Keratinocyte (primary cell): ENCODE data around the gene METAP1D. TPM values are rescaled to one million over a fixed set of nuclear protein-coding genes. Genes with fewer than 3 reads are reported as not detected.

Experiments
- DNase-seq: peaks from one replicate; pipeline ENCODE4 v3.0.0-alpha.2; 2011; ENCODE audit warnings: low read depth, missing footprints, low spot score
- FAIRE-seq: peaks from 2 replicates; lab custom pipeline; 2011; peaks lifted over from hg19 to GRCh38; lab: Jason Lieb, UNC
- H2AFZ ChIP-seq: 2 replicates; pipeline ENCODE4 v1.6.0; 2012; ENCODE audit warnings: low read length, control low read depth, inconsistent platforms; ENCODE audit not compliant: control insufficient read depth
- H3K27ac ChIP-seq: 2 replicates; pipeline ENCODE4 v1.5.1; 2011; ENCODE audit warnings: low read length; ENCODE audit not compliant: control insufficient read depth, insufficient read depth
- H3K27me3 ChIP-seq: 3 replicates; pipeline ENCODE4 v1.6.0; 2011; ENCODE audit warnings: low read length; ENCODE audit not compliant: control insufficient read depth, insufficient read depth; ENCODE audit errors: extremely low read depth
- H3K36me3 ChIP-seq, 2 experiments: 2 replicates in 1 of 2; 3 replicates in 1 of 2; pipeline ENCODE4 v1.5.1; 2011; ENCODE audit warnings: low read length in 2 of 2, mild to moderate bottlenecking in 1 of 2; ENCODE audit not compliant: control insufficient read depth in 2 of 2, insufficient read depth in 2 of 2; ENCODE audit errors: extremely low read depth in 1 of 2
- H3K4me1 ChIP-seq: 3 replicates; pipeline ENCODE4 v1.5.1; 2011; ENCODE audit warnings: low read length; ENCODE audit not compliant: control insufficient read depth, insufficient read depth; ENCODE audit errors: extremely low read depth
- H3K4me2 ChIP-seq: 3 replicates; pipeline ENCODE4 v1.6.0; 2011; ENCODE audit warnings: low read depth, low read length; ENCODE audit not compliant: control insufficient read depth, insufficient read depth; ENCODE audit errors: extremely low read depth
- H3K4me3 ChIP-seq, 3 experiments: fragments of 200-600 bp in 1 of 3; sonication (generic) in 1 of 3; 2 replicates in 2 of 3; 3 replicates in 1 of 3; pipeline ENCODE4 v1.5.1; 2011 to 2016; ENCODE audit warnings: low read length in 3 of 3, mild to moderate bottlenecking in 3 of 3, control low read depth in 2 of 3, inconsistent platforms in 1 of 3, low read depth in 1 of 3, mixed read lengths in 1 of 3, mixed run types in 1 of 3, moderate library complexity in 1 of 3; ENCODE audit not compliant: control insufficient read depth in 2 of 3, insufficient read depth in 2 of 3; ENCODE audit errors: extremely low read depth in 1 of 3
- H3K79me2 ChIP-seq: 2 replicates; pipeline ENCODE4 v1.6.0; 2012; ENCODE audit warnings: low read length; ENCODE audit not compliant: control insufficient read depth, insufficient read depth
- H3K9ac ChIP-seq: 3 replicates; pipeline ENCODE4 v1.6.0; 2011; ENCODE audit warnings: low read length; ENCODE audit not compliant: control insufficient read depth, insufficient read depth; ENCODE audit errors: extremely low read depth
- H3K9me1 ChIP-seq: 3 replicates; pipeline ENCODE4 v1.6.0; 2011; ENCODE audit warnings: low read length; ENCODE audit not compliant: control insufficient read depth, insufficient read depth; ENCODE audit errors: extremely low read depth
- H3K9me3 ChIP-seq: 2 replicates; pipeline ENCODE4 v1.5.1; 2012; ENCODE audit warnings: low read depth, low read length; ENCODE audit not compliant: control insufficient read depth
- H4K20me1 ChIP-seq: 3 replicates; pipeline ENCODE4 v1.6.0; 2011; ENCODE audit warnings: low read length; ENCODE audit not compliant: control insufficient read depth, insufficient read depth; ENCODE audit errors: extremely low read depth
- CTCF ChIP-seq, 3 experiments: IDR thresholded peaks in 1 of 3; conservative IDR thresholded peaks in 1 of 3; optimal IDR thresholded peaks in 1 of 3; 2 replicates in 2 of 3; 3 replicates in 1 of 3; pipeline versions ENCODE3 to v1.5.1; 2011; ENCODE audit warnings: low read length in 3 of 3, mild to moderate bottlenecking in 3 of 3, moderate library complexity in 2 of 3, control low read depth in 1 of 3, inconsistent platforms in 1 of 3; ENCODE audit not compliant: insufficient read depth in 2 of 3; ENCODE audit errors: extremely low read depth in 1 of 3
- EZH2 ChIP-seq: IDR thresholded peaks from one replicate; pipeline ENCODE4 v1.6.1; 2012; ENCODE audit warnings: inconsistent platforms, mild to moderate bottlenecking, low read length, moderate library complexity
- dilution Hi-C: fragments of 300-500 bp; cut with MboI; formaldehyde crosslinking; loops from one replicate; pipeline ENCODE4 v1.7.0; 2020; ENCODE audit warnings: low sequenced_read_pairs; ENCODE audit not compliant: extremely low pct_ligation_motif_present
- polyA plus RNA-seq, 5 experiments: library from polyadenylated mRNA; depleted of rRNA in 3 of 5; stranded (reverse) in 3 of 5; stranded (forward) in 1 of 5; unstranded in 1 of 5; fragments of >200 nt; gene quantifications; 1 replicate in 1 of 5; 2 replicates in 3 of 5; 3 replicates in 1 of 5; pipeline versions ENCODE4 v1.2.1 to v1.2.3, GENCODE V29; 2011 to 2012; ENCODE audit warnings: missing spikeins in 2 of 5, low read depth in 1 of 5, low replicate concordance in 1 of 5

METAP1D gene
- polyA plus RNA-seq, 1 donor (not counting 4 experiments of a cell fraction or from before 2014, with no cell fraction given) = 5.1 TPM

DNA sequence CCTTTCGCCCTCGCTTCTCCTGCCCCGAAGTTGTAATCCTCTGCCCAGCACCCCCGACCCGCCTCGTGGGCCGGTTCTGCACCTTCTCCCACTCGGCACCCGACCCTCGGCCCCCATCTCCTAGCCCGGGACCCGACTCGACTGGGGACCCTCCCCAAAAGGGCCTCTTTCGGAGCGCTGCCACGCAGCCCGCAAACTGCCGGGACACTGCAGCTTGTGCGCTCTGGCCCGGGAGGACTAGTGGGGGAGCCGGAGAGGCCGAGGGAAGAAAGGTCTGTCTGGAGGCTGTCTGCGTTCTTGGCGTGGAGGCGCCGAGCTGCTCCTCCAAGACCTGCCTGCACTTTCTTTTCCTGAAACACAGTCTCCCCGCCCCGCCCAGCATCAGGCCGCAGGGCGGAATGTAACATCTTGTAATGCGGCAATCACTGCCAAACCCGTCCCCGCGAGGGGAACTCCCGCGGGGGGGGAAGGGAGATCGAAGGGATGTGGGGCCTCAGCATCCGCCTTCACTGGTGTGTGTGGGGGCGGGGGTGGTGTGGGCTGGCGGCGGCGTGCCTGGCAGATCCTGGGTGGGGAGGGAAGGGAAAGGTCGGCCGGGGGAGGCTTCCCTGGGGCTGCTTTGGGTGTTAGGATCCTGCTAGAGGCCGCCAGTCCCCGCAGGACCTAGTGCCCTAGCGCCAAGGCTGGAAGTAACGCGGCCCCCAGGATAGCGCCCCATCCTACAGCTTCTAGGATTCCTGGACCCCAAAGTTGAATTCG, 95.6 kb downstream of the METAP1D start:
- no peaks in the 10 kb centered on the region for H3K79me2 ChIP-seq
- H3K4me1 ChIP-seq = peaks cover 45% of the 10 kb centered on the region
- no peaks in the 10 kb centered on the region for H4K20me1 ChIP-seq
- no peaks in the 10 kb centered on the region for H3K36me3 ChIP-seq
- peaks cover 44% of the 10 kb centered on the region for H3K27me3 ChIP-seq
- H3K27ac ChIP-seq = peak overlapping the region; percentile 92
- no peak for DNase-seq
- no peak for FAIRE-seq
- TF ChIP-seq EZH2 (no peak), CTCF (optimal IDR thresholded peaks at IDR 0.05 in 1 of 3, IDR thresholded peaks at IDR 0.05 in 1 of 3, conservative IDR thresholded peaks at IDR 0.05 in 1 of 3; ENCODE audit: extremely low read depth in 1 of 3, insufficient read depth in 2 of 3, low read length in 3 of 3) (no peak)
- H2AFZ ChIP-seq = peak overlapping the region; percentile 57
- dilution Hi-C loops = no loop called here
- peak overlapping the region; percentile 91 for H3K4me2 ChIP-seq
- H3K9ac ChIP-seq = peak overlapping the region; percentile 88
- no peaks in the 10 kb centered on the region for H3K9me3 ChIP-seq
- H3K9me1 ChIP-seq = no peaks in the 10 kb centered on the region
- H3K4me3 ChIP-seq = peak overlapping the region; percentile 45 to 72 (median 71)

DNA sequence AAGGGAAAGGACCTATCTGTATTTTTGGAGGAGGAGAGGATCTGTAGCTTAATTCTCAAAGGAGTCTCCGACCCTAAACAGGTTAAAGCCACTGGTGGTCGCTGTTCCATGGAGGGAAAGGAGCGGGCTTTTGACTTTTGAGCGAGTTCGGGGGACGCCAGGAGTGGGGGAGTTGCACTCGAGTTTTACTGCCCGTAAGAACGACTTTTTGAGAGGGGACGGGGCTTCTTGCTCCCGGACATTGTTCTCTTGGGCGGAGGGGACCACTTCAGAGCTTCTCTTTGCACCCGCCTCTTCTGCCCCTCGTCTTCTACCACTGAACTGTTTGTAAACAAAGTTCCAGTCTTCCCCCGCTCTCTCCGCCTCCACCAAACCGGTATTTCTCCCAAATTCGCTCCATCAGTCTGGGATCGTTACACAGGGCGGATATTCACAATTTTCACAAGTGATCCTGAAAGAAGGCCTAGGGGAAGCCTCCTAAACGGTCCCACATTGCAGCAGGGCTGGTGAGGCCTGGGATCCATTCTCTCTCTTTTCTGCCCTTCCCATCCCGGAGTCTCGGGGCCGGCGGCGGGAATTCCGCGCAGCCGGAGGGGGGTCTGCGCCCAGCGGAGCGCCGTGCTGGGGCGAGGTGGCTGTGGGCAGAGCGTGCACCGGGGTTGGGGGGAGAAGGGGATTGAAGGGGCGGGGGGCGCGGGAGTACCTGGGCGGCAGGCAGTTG, 96.3 kb downstream of the METAP1D start:
- no peaks in the 10 kb centered on the region for H3K36me3 ChIP-seq
- no peaks in the 10 kb centered on the region for H3K9me3 ChIP-seq
- peak overlapping the region; percentile 45 to 72 (median 71) for H3K4me3 ChIP-seq
- dilution Hi-C loops = no loop called here
- H3K27ac ChIP-seq = peak overlapping the region; percentile 92
- peak overlapping the region; percentile 88 for H3K9ac ChIP-seq
- H3K27me3 ChIP-seq = peaks cover 38% of the 10 kb centered on the region
- H3K79me2 ChIP-seq = no peaks in the 10 kb centered on the region
- no peaks in the 10 kb centered on the region for H4K20me1 ChIP-seq
- peaks cover 49% of the 10 kb centered on the region for H3K4me1 ChIP-seq
- FAIRE-seq (no peak), DNase-seq (no peak)
- peak in 1 of 3 experiments; percentile 30 for TF ChIP-seq CTCF (optimal IDR thresholded peaks at IDR 0.05 in 1 of 3, IDR thresholded peaks at IDR 0.05 in 1 of 3, conservative IDR thresholded peaks at IDR 0.05 in 1 of 3; ENCODE audit: extremely low read depth in 1 of 3, insufficient read depth in 2 of 3, low read length in 3 of 3)
- no peak for TF ChIP-seq EZH2
- H3K9me1 ChIP-seq = no peaks in the 10 kb centered on the region
- peak overlapping the region; percentile 53 for H2AFZ ChIP-seq
- peak overlapping the region; percentile 91 for H3K4me2 ChIP-seq
